Bronchial epithelial cell (primary cell): ENCODE data around the gene ANKRD62. TPM values are rescaled to one million over a fixed set of nuclear protein-coding genes. Genes with fewer than 3 reads are reported as not detected.

ENCODE experiments used
- DNase-seq: peaks from one replicate; pipeline ENCODE4 v3.0.0-alpha.2; 2010; ENCODE audit warnings: low read depth
- FAIRE-seq: peaks from 2 replicates; lab custom pipeline; 2011; peaks lifted over from hg19 to GRCh38; lab: Jason Lieb, UNC
- H3K27me3 ChIP-seq: 2 replicates; pipeline ENCODE4 v1.5.1; 2011; ENCODE audit warnings: low read length; ENCODE audit not compliant: control insufficient read depth, insufficient read depth
- H3K36me3 ChIP-seq: 2 replicates; pipeline ENCODE4 v1.5.1; 2011; ENCODE audit warnings: low read length; ENCODE audit not compliant: control insufficient read depth, insufficient read depth
- H3K4me3 ChIP-seq: 2 replicates; pipeline ENCODE4 v1.5.1; 2011; ENCODE audit warnings: mild to moderate bottlenecking, low read depth, low read length, control low read depth
- total RNA-seq: library from RNA; depleted of rRNA; stranded (reverse); fragments of >200 nt; gene quantifications from 2 replicates; pipeline ENCODE4 v1.2.1, GENCODE V29; 2014
- TF ChIP-seq, protein P1 (sequence below): IDR thresholded peaks from 2 replicates; pipeline ENCODE4 v1.5.1; 2011; ENCODE audit warnings: mild to moderate bottlenecking, moderate library complexity, low read length, control low read depth, inconsistent platforms; ENCODE audit not compliant: insufficient read depth, severe bottlenecking

ANKRD62 gene
- total RNA-seq, 1 donor from 2014 or later: under 0.01 TPM

DNA sequence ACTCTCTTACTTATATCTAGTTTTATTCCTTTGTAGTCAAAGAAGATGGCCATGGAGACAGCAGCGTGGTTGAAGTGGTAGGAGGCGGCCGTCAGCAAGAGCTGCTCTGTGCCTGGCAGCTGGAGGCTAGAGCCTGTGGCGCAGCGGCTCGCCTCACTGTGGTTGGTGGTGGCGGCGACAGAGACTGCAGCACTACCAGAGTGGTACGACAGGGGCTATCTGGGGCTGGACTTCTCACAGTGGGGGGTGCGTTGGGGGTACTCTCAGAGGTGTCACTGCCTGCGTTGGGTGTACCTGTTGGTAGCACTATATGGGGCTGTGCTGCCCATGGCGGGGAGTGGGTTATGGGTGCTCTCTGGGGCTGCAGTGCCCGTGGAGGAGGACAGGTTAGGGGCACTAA lies 8.5 kb upstream of the ANKRD62 start:
- TF ChIP-seq, protein P1, sequence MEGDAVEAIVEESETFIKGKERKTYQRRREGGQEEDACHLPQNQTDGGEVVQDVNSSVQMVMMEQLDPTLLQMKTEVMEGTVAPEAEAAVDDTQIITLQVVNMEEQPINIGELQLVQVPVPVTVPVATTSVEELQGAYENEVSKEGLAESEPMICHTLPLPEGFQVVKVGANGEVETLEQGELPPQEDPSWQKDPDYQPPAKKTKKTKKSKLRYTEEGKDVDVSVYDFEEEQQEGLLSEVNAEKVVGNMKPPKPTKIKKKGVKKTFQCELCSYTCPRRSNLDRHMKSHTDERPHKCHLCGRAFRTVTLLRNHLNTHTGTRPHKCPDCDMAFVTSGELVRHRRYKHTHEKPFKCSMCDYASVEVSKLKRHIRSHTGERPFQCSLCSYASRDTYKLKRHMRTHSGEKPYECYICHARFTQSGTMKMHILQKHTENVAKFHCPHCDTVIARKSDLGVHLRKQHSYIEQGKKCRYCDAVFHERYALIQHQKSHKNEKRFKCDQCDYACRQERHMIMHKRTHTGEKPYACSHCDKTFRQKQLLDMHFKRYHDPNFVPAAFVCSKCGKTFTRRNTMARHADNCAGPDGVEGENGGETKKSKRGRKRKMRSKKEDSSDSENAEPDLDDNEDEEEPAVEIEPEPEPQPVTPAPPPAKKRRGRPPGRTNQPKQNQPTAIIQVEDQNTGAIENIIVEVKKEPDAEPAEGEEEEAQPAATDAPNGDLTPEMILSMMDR: no peak
- Histone ChIP-seq H3K36me3 (no peaks in the 10 kb centered on the region), H3K4me3 (no peak overlapping the region), H3K27me3 (no peaks in the 10 kb centered on the region)
- FAIRE-seq (no peak), DNase-seq (no peak)

DNA sequence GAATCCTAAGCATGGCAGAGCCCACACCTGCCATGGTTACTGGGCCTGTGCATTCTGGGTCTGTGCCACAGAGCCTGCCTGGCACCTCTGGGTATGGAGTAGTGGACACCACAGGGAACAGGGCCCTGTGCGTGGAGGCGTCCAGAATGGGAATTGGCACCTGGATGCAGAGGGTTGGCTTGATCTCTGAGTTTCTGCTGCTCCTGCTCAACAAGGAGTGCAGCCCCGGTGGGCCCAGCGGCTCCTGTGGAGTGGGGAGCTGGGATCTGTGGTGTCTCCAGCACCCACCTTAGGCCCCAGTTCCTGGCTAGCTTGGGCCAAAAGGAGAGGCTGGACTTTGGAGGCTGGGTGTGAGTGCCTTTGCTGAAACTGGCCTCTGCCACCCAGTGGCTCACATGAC lies 7.9 kb upstream of the ANKRD62 start:
- FAIRE-seq (peak; percentile 77), DNase-seq (no peak)
- H3K4me3 ChIP-seq: no peak overlapping the region
- TF ChIP-seq, protein P1: no peak
- H3K27me3 ChIP-seq: no peaks in the 10 kb centered on the region
- no peaks in the 10 kb centered on the region for H3K36me3 ChIP-seq

DNA sequence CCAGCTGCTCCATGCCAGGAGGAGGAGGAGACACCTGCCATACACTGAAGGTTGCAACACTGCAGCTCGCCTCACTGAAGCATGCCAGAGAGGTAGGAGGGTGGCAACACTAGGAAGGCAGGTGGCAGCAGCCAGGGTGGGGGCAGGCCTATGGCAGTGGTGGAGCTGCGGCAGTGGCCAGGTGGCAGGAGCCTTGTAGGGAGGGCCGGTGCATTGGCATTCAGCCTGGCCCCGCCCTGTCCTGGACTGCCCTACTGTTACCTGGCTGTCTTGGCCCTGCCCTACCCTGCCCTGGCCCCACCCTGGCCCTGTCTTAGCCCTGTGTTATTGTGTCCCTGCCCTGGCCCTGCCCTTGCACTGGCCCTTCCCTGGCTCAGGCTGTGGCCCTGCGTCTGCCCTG lies 7.4 kb upstream of the ANKRD62 start:
- Histone ChIP-seq H3K27me3 (no peaks in the 10 kb centered on the region), H3K36me3 (no peaks in the 10 kb centered on the region), H3K4me3 (no peak overlapping the region)
- no peak for DNase-seq
- TF ChIP-seq, protein P1: no peak
- FAIRE-seq: no peak

DNA sequence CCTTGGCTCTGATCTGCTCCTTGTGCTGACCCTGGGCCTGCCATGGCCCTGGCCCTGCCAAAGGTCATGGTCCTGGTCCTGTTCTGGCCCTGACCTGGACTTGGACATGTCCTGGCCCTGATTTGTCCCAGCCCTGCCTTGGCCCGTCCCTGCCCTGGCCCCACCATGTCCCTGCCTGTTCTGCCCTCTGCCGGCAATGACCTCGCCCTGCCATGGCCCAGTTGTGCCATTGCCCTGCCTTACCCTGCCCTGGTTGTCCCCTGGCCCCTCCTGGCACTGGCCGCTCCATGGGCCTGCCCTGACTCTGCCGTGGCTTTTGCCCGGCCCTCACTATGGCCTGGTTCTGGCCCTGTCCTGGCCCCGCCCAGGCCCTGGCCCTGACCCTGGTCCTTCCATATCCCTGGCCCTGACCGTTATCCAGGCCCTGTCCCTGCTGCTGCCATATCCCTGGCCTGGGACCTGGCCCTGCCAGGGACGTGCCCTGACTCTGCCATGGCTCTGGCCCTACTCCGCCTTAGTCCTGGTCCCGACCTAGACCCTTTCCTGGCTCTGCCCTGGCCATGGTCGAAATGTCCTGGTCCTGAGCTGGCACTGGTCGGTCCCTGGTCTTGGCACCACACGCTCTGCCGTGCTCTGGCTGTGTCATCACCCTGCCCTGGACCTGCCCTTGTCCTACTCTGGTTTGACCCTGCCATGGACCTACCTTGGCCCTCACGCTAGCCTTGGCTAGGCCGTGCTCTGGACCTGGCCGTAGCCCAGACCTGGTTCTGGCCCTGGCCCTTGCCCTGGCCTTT lies 6.8 kb upstream of the ANKRD62 start:
- FAIRE-seq (peak; percentile 28), DNase-seq (no peak)
- TF ChIP-seq, protein P1: no peak
- H3K36me3 ChIP-seq: no peaks in the 10 kb centered on the region
- no peak overlapping the region for H3K4me3 ChIP-seq
- no peaks in the 10 kb centered on the region for H3K27me3 ChIP-seq

DNA sequence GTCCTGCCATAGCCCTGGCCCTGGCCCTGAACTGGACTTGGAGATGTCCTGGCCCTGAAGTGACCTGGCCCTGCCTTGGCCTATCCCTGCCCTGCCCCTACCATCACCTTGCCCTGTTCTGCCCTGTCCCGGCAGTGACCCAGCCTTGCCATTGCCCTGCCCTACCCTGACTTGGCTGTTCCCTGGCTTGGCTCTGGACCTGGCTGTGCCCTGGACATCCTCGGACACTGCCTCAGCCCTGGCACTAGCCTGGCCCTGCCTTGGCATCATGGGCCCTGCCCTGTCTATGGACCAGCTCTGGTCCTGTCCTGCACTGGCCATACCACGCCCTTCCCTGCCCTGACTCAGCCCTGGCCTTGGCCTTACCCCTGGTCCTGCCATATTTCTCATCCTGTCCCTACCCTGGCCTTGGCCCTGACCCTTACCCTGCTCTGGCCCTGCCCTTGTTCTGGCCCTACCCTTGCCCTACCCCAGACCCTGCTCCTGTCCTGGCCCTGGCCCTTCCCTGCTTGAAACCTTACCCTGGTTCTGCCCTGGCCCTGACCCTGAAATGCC lies 6.1 kb upstream of the ANKRD62 start:
- FAIRE-seq (no peak), DNase-seq (no peak)
- no peaks in the 10 kb centered on the region for H3K27me3 ChIP-seq
- no peak overlapping the region for H3K4me3 ChIP-seq
- TF ChIP-seq, protein P1: no peak
- no peaks in the 10 kb centered on the region for H3K36me3 ChIP-seq
